Body of pancreas (tissue), 4 donors: ENCODE measurements around the gene AUH. TPM values are rescaled to one million over a fixed set of nuclear protein-coding genes. Genes with fewer than 3 reads are reported as not detected.

Experiments
- ATAC-seq: fragments of 150-250 bp; one replicate; pipeline ENCODE4 v1.9.1; 2016
- DNase-seq, 4 donors: peaks; one replicate each; pipeline ENCODE4 v3.0.0-alpha.2; 2019
- H3K27ac ChIP-seq, 4 donors: fragments of 200-600 bp; sonication (generic); 1 replicate in 3 of 4; 2 replicates in 1 of 4; pipeline versions ENCODE4 v1.5.1 to v1.6.1; 2016 to 2019; ENCODE audit warnings: mild to moderate bottlenecking in 1 of 4, mixed read lengths in 1 of 4, moderate library complexity in 1 of 4
- H3K27me3 ChIP-seq, 2 donors: fragments of 200-600 bp; sonication (generic); one replicate each; pipeline ENCODE4 v1.6.0; 2016; ENCODE audit warnings: mild to moderate bottlenecking in 1 of 2
- H3K36me3 ChIP-seq, 2 donors: fragments of 200-600 bp; sonication (generic); replicated peaks in 1 of 2; 2 replicates each; pipeline ENCODE4 v1.5.1; 2016; ENCODE audit warnings: low read depth in 2 of 2; ENCODE audit not compliant: insufficient read depth in 1 of 2
- H3K4me1 ChIP-seq: fragments of 200-600 bp; sonication (generic); one replicate; pipeline ENCODE4 v1.6.0; 2016
- H3K4me3 ChIP-seq, 2 donors: fragments of 200-600 bp; sonication (generic); 1 replicate in 1 of 2; 2 replicates in 1 of 2; pipeline ENCODE4 v1.5.1; 2016 to 2019
- H3K9me3 ChIP-seq, 3 donors: fragments of 200-600 bp; sonication (generic); 1 replicate in 2 of 3; 2 replicates in 1 of 3; pipeline ENCODE4 v1.5.1; 2016
- CTCF ChIP-seq, 7 experiments: fragments of 450-650 bp in 4 of 7; fragments of 200-600 bp in 3 of 7; sonication (generic) in 3 of 7; IDR thresholded peaks; one replicate each; pipeline ENCODE4 v1.5.1; 2016 to 2019; ENCODE audit warnings: antibody characterized with exemption in 7 of 7
- POLR2A ChIP-seq, 3 donors: fragments of 450-650 bp; IDR thresholded peaks; one replicate each; pipeline ENCODE4 v1.6.1; 2016; ENCODE audit warnings: antibody characterized with exemption in 3 of 3, mild to moderate bottlenecking in 2 of 3
- WGBS, 2 donors: methylation state at CpG; one replicate each; pipeline ENCODE4 v1.1.5; 2017; 5-methylcytosine and 5-hydroxymethylcytosine counted together
- intact Hi-C: fragments of 100-400 bp; cut with DNase I; formaldehyde crosslinking; loops from one replicate; pipeline ENCODE4 v1.15.1; 2023
- total RNA-seq, 2 donors: library from RNA; depleted of rRNA; stranded (reverse); fragments of >200 nt; gene quantifications; one replicate each; pipeline ENCODE4 v1.1.0, GENCODE V29; 2016

Gene AUH
- total RNA-seq: 10 to 100 TPM; 47.7 to 75.8 TPM

- Histone ChIP-seq H3K4me3 (peak within 1 kb of the TSS; percentile 90 to 93), H3K27me3 (no peaks in the 10 kb centered on the region), H3K4me1 (peaks cover 26% of the 10 kb centered on the region), H3K36me3 (no peaks in the 10 kb centered on the region), H3K9me3 (no peaks in the 10 kb centered on the region), H3K27ac (peak within 1 kb of the TSS; percentile 87 to 97 (median 92))
- ATAC-seq: peak; percentile 97
- intact Hi-C loops: no loop called here
- peak; percentile 85 to 90 (median 88) for DNase-seq
- WGBS, 2 donors: 0% methylated on average over 20 to 51 of the region's 82 CpGs
- TF ChIP-seq CTCF (IDR thresholded peaks at IDR 0.05): peak in 3 of 7 experiments; percentile 11 to 23 (median 19)
- peak; percentile 64 to 77 (median 75) for TF ChIP-seq POLR2A (IDR thresholded peaks at IDR 0.05)
These were observed at the start of gene AUH for GRCh38 chr9:91361291-91362050. AUH (minus strand) TSS chr9:91361918; CDS start chr9:91361889, 29 bp downstream.

GRCh38 chr9:91411096-91411771 lies 49.5 kb upstream of the AUH start:
- WGBS, 2 donors: 51 to 54% methylated on average over 5 of the region's 5 CpGs
- TF ChIP-seq CTCF (IDR thresholded peaks at IDR 0.05) (no peak), POLR2A (IDR thresholded peaks at IDR 0.05) (no peak)
- ATAC-seq (no peak), DNase-seq (no peak)
- H3K4me3 ChIP-seq: no peak overlapping the region
- H3K36me3 ChIP-seq: peaks cover 10 to 11% of the 10 kb centered on the region in 2 donors
- H3K27ac ChIP-seq: peak overlapping the region in 1 of 4 donors; percentile 36
- peaks cover 3% of the 10 kb centered on the region for H3K4me1 ChIP-seq
- H3K9me3 ChIP-seq: no peaks in the 10 kb centered on the region
- intact Hi-C loops: no loop called here
- no peaks in the 10 kb centered on the region for H3K27me3 ChIP-seq

- ATAC-seq (no peak), DNase-seq (no peak)
- H3K4me1 ChIP-seq: no peaks in the 10 kb centered on the region
- peaks cover 10 to 11% of the 10 kb centered on the region in 2 donors for H3K36me3 ChIP-seq
- H3K9me3 ChIP-seq: no peaks in the 10 kb centered on the region
- no peaks in the 10 kb centered on the region for H3K27me3 ChIP-seq
- intact Hi-C loops: no loop called here
- 90 to 93% methylated on average over 12 of the region's 12 CpGs for WGBS, 2 donors
- TF ChIP-seq POLR2A (IDR thresholded peaks at IDR 0.05): no peak
- TF ChIP-seq CTCF (IDR thresholded peaks at IDR 0.05): no peak
- no peak overlapping the region for H3K4me3 ChIP-seq
- H3K27ac ChIP-seq: no peak overlapping the region
These were observed 48.4 kb upstream of the AUH start for GRCh38 chr9:91410161-91410560.

GRCh38 chr9:91408475-91408874 lies 46.8 kb upstream of the AUH start:
- peaks cover 10 to 11% of the 10 kb centered on the region in 2 donors for H3K36me3 ChIP-seq
- no peak for TF ChIP-seq POLR2A (IDR thresholded peaks at IDR 0.05)
- no peak for TF ChIP-seq CTCF (IDR thresholded peaks at IDR 0.05)
- intact Hi-C loops: no loop called here
- no peaks in the 10 kb centered on the region for H3K4me1 ChIP-seq
- ATAC-seq (no peak), DNase-seq (no peak)
- WGBS, 2 donors: 95 to 100% methylated on average over 1 of the region's 1 CpG
- H3K27me3 ChIP-seq: no peaks in the 10 kb centered on the region
- H3K9me3 ChIP-seq: no peaks in the 10 kb centered on the region
- H3K4me3 ChIP-seq: no peak overlapping the region
- H3K27ac ChIP-seq: no peak overlapping the region
